ENCODE measurements around the gene RPL12.

The RPL12 gene

DNA sequence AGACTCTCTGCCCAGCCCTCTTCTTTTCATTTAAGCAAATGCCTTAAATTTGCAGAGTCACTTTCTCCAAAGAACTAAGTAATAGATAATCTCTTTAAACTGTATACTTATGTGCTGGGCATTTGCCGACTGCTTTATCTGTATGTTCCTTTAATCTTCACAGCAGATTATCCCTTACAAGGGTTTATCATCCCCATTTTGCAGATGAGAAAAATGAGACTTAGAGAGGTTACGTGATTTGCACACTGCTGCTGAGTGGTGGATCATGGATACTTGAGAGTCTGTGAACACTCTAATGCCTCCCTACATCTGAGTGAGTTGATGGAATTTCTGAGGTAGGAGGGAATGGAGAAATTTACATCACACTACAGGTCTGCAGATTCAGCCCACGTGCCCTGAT is 22.9 kb downstream of the RPL12 start:
- DNase-seq (ENCODE audit: low read depth) = no peak

GRCh38 chr9:127426756-127427155 is 24.4 kb downstream of the RPL12 start:
- TF ChIP-seq, protein P1, sequence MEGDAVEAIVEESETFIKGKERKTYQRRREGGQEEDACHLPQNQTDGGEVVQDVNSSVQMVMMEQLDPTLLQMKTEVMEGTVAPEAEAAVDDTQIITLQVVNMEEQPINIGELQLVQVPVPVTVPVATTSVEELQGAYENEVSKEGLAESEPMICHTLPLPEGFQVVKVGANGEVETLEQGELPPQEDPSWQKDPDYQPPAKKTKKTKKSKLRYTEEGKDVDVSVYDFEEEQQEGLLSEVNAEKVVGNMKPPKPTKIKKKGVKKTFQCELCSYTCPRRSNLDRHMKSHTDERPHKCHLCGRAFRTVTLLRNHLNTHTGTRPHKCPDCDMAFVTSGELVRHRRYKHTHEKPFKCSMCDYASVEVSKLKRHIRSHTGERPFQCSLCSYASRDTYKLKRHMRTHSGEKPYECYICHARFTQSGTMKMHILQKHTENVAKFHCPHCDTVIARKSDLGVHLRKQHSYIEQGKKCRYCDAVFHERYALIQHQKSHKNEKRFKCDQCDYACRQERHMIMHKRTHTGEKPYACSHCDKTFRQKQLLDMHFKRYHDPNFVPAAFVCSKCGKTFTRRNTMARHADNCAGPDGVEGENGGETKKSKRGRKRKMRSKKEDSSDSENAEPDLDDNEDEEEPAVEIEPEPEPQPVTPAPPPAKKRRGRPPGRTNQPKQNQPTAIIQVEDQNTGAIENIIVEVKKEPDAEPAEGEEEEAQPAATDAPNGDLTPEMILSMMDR (conservative IDR thresholded peaks at IDR 0.05; ENCODE audit: control insufficient read depth, insufficient read depth, low read depth, low read length) = no peak
- H3K4me3 ChIP-seq (ENCODE audit: control insufficient read depth, low read depth, low read length) = no peak overlapping the region
- DNase-seq (ENCODE audit: low read depth) = no peak

More for the DNA sequence above, 22.9 kb downstream of the RPL12 start:
- no peak overlapping the region for H3K4me3 ChIP-seq (ENCODE audit: control insufficient read depth, low read depth, low read length)
- TF ChIP-seq, protein P1 (conservative IDR thresholded peaks at IDR 0.05; ENCODE audit: control insufficient read depth, insufficient read depth, low read depth, low read length) = no peak

GRCh38 chr9:127424676-127424999 is 26.6 kb downstream of the RPL12 start:
- TF ChIP-seq, protein P1 (conservative IDR thresholded peaks at IDR 0.05; ENCODE audit: control insufficient read depth, insufficient read depth, low read depth, low read length) = no peak
- H3K4me3 ChIP-seq (ENCODE audit: control insufficient read depth, low read depth, low read length) = peak overlapping the region; percentile 76
- DNase-seq (ENCODE audit: low read depth) = no peak

DNA sequence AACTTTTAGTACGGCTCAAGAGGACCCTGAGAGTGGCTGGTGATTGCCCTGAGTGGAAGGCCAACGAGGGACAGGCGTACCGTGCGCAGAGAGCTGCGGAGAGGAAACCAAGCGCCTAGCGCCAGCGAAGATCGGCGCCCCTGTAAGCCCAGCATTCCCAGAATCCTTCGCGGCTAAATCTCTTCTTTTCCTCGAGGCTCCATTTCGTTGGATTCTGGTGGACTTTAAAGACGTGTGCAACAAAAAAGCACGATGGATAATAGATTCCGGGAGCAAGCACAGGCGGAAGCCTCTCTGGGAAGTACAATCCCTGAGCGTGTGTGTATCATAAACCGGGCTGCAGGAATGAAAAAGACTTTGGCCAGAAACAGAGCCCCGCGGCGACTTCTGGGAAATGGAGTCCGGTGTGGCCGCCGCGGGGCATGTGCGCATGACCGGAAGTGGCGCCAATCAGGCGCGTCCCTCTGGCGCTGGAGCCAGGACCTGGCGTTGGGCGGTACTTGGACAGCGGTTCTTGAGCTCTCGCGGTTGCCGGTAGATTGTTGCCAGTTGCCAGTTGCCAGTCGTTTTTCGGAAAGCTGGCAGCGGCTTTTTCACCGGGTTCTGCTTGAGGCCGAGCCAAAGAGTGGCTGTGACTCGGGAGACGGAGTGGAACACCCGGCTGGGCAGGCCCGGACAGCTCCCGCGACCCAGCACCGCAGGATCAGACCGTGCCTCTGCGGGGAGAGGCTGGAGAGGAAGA is 27.1 kb downstream of the RPL12 start, which contains the start of gene ZNF79:
TSS of gene ZNF79 (plus strand) at position 449 of the 742 bp plus-strand sequence. CDS start 406 bp downstream, outside the sequence.
- peak within 1 kb of the TSS; percentile 76 for H3K4me3 ChIP-seq (ENCODE audit: control insufficient read depth, low read depth, low read length)
- TF ChIP-seq, protein P1 (conservative IDR thresholded peaks at IDR 0.05; ENCODE audit: control insufficient read depth, insufficient read depth, low read depth, low read length) = no peak
- peak; percentile 89 for DNase-seq (ENCODE audit: low read depth)

- no peak for DNase-seq (ENCODE audit: low read depth)
- TF ChIP-seq, protein P1 (conservative IDR thresholded peaks at IDR 0.05; ENCODE audit: control insufficient read depth, insufficient read depth, low read depth, low read length) = no peak
- H3K4me3 ChIP-seq (ENCODE audit: control insufficient read depth, low read depth, low read length) = peak overlapping the region; percentile 76
Observed at GRCh38 chr9:127423476-127423933, 27.7 kb downstream of the RPL12 start.

DNA sequence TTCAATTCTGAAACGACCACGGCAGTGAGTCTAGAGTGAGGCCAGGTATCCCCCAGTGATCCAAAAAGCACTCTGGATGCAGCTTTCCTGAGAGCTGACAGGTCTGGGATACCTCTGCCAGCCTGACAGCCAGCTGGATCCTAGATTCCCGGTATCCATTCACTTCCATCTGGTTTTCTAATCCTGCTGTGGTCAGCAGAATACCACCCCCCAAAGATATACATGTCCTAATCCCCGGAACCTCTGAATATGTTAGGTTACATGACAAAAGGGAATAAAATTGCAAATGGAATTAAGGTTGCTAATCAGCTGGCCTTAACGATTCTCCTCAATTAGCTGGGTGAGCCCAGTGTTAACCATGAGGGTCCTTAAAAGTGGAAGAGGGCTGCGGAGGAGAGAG is 28.4 kb downstream of the RPL12 start:
- DNase-seq (ENCODE audit: low read depth) = no peak
- TF ChIP-seq, protein P1 (conservative IDR thresholded peaks at IDR 0.05; ENCODE audit: control insufficient read depth, insufficient read depth, low read depth, low read length) = no peak
- peak overlapping the region; percentile 76 for H3K4me3 ChIP-seq (ENCODE audit: control insufficient read depth, low read depth, low read length)
